Mucosa of rectum (tissue), 2 donors: Measurements from ENCODE around the gene MXD4.

ENCODE experiments used
- H3K27ac ChIP-seq, 2 donors: one replicate each; pipeline ENCODE4 v1.7.0; 2013; ENCODE audit warnings: inconsistent platforms in 2 of 2, low read depth in 2 of 2, low read length in 2 of 2
- H3K27me3 ChIP-seq, 2 donors: one replicate each; pipeline ENCODE4 v1.7.0; 2013; ENCODE audit warnings: low read length in 2 of 2; ENCODE audit not compliant: control insufficient read depth in 2 of 2, insufficient read depth in 2 of 2
- H3K36me3 ChIP-seq, 2 donors: one replicate each; pipeline ENCODE4 v1.7.0; 2013; ENCODE audit warnings: low read length in 2 of 2; ENCODE audit not compliant: control insufficient read depth in 2 of 2, insufficient read depth in 2 of 2
- H3K4me1 ChIP-seq, 2 donors: one replicate each; pipeline ENCODE4 v1.7.0; 2013; ENCODE audit warnings: low read length in 2 of 2, mild to moderate bottlenecking in 1 of 2; ENCODE audit not compliant: control insufficient read depth in 2 of 2, insufficient read depth in 2 of 2
- H3K4me3 ChIP-seq, 2 donors: one replicate each; pipeline ENCODE4 v1.7.0; 2013; ENCODE audit warnings: low read length in 2 of 2
- H3K9ac ChIP-seq, 2 donors: one replicate each; pipeline ENCODE4 v1.7.0; 2013; ENCODE audit warnings: low read length in 2 of 2, low read depth in 1 of 2, mild to moderate bottlenecking in 1 of 2
- H3K9me3 ChIP-seq, 2 donors: one replicate each; pipeline ENCODE4 v1.7.0; 2013; ENCODE audit warnings: low read length in 2 of 2; ENCODE audit not compliant: control insufficient read depth in 2 of 2
- donor health status: healthy.
- donor health status: Normal muscosa, but diverticular disease.

The MXD4 gene

DNA sequence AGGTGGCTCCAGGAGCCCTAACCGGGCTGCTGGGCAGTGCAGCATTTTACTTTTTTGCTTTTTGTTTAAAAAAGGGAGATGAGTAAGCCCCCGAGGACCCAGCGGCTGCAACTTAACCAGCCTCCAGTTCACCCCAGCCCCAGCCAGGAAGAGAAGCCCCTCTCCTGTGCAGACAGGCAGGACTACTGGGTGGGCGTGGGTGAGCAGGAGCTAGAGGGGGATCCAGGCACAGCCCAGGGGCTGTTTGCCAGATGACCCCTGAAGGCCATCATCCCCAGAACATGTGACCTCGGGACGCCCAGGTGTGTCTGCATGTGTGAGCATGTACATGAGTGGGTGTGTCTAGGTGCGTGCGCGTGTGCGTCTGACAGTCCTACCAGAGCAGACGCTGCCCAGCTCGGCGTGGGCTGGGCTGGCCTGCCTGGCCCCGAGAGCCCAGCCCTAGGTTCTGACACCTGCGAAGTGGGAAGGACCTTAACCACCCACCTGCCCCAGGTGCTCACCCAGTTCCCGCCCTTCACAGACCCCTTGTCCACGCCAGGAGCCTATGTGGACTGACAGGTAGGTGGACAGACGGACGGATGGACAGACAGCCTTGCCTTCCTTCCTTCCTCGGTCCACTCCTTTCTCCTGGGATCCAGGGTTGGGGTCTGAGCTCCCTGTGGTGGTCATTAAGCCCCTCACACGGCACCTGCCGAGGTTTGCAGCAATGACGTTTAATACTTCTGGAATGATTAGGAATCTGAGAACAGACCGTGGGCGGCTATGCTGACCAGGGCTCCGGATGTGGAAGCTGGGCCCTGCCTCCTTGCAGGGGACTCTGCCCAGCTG, 12.2 kb downstream of the MXD4 start:
- Histone ChIP-seq H3K36me3 (peaks cover 32 to 50% of the 10 kb centered on the region in 2 donors), H3K4me3 (no peak overlapping the region), H3K27me3 (no peaks in the 10 kb centered on the region)

GRCh38 chr4:2248821-2249261, 13.1 kb downstream of the MXD4 start:
- H3K4me3 ChIP-seq = no peak overlapping the region
- H3K4me1 ChIP-seq = peaks cover 7 to 12% of the 10 kb centered on the region in 2 donors
- H3K36me3 ChIP-seq = peaks cover 25 to 41% of the 10 kb centered on the region in 2 donors
- H3K27ac ChIP-seq = no peak overlapping the region
- H3K9ac ChIP-seq = no peak overlapping the region
- H3K9me3 ChIP-seq = no peaks in the 10 kb centered on the region
- H3K27me3 ChIP-seq = no peaks in the 10 kb centered on the region

More for the DNA sequence above, 12.2 kb downstream of the MXD4 start:
- no peak overlapping the region for H3K9ac ChIP-seq
- no peak overlapping the region for H3K27ac ChIP-seq
- H3K9me3 ChIP-seq = no peaks in the 10 kb centered on the region
- H3K4me1 ChIP-seq = peaks cover 0 to 4% of the 10 kb centered on the region in 2 donors

GRCh38 chr4:2248044-2248780, 13.7 kb downstream of the MXD4 start:
- Histone ChIP-seq H3K4me3 (no peak overlapping the region), H3K9ac (no peak overlapping the region), H3K27ac (no peak overlapping the region), H3K36me3 (peaks cover 20 to 35% of the 10 kb centered on the region in 2 donors), H3K9me3 (no peaks in the 10 kb centered on the region), H3K4me1 (peaks cover 9 to 14% of the 10 kb centered on the region in 2 donors), H3K27me3 (no peaks in the 10 kb centered on the region)

DNA sequence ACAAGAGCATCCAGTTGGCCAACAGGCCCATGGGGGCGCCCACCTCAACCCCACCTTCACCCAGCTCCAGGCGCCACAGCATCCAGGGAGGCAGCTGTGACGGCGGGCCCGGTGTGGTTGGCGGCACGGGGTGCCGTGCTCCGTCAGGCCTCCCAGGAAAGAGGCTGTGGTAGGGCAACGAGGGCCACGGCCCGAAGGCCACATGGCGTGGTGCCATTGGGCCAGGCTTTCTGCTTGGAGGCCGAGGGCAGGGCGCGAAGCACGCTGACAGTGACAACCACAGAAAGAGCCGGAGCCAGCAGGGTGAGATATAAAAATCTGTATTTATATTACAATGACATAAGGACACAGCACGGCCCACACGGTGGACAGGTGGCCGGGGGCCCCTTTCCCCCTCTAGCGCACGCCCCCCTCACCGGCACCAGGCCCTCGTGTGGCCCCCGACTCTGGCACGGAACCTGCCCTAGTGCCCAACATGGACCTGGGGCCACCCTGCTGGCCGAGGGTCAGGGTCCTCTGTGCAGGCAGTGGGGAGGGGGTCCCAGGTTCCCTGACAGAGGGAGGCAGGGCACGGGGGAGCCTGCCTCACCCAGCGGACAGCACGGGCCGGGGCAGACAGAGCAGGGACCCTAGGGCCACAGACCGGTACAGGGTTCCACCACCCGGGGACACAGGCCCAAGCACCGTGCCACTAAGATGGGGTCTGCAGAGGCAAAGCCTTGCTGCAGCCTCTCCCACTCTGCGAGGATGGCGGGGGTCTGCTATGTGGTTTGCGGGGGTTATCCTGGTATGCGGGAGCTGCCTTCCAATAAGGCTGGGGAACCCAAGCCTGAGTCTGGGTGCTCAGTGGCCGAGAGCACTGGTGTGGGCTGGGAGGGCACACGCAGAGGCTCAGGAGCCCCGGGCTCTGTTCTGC, 14.5 kb downstream of the MXD4 start:
- Histone ChIP-seq H3K9ac (no peak overlapping the region), H3K9me3 (no peaks in the 10 kb centered on the region), H3K4me3 (no peak overlapping the region), H3K27ac (no peak overlapping the region), H3K27me3 (no peaks in the 10 kb centered on the region), H3K4me1 (peaks cover 9 to 14% of the 10 kb centered on the region in 2 donors), H3K36me3 (peaks cover 15 to 31% of the 10 kb centered on the region in 2 donors)

GRCh38 chr4:2246384-2247127, 15.4 kb downstream of the MXD4 start:
- H3K27me3 ChIP-seq = no peaks in the 10 kb centered on the region
- H3K27ac ChIP-seq = no peak overlapping the region
- H3K4me3 ChIP-seq = no peak overlapping the region
- peaks cover 9 to 14% of the 10 kb centered on the region in 2 donors for H3K4me1 ChIP-seq
- no peak overlapping the region for H3K9ac ChIP-seq
- H3K9me3 ChIP-seq = no peaks in the 10 kb centered on the region
- H3K36me3 ChIP-seq = peaks cover 15 to 27% of the 10 kb centered on the region in 2 donors

DNA sequence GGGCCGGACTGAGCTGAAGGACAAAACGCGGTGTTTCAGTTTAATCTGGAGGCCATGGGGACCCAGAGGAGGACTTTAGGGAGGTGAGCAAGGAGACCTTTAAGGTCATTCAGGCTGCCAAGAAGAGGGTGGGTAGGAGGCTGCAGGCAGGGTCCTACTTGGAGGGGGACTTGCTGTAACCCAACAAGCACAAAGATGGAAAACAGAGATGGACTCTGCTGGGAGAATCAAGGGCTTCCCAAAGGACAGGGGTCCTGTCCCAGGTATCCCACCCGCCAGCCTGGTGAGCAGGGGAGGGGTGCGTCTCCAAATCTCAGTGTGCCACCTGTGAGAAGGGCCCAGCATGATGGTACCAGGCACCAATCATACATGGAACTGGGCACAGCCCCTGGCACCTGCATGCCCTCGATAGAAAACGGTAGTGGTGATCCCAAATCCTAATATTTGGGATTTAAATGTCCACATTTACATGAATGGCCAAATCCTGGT, 16.1 kb downstream of the MXD4 start:
- no peak overlapping the region for H3K9ac ChIP-seq
- peaks cover 14 to 21% of the 10 kb centered on the region in 2 donors for H3K36me3 ChIP-seq
- no peaks in the 10 kb centered on the region for H3K27me3 ChIP-seq
- no peak overlapping the region for H3K27ac ChIP-seq
- no peaks in the 10 kb centered on the region for H3K9me3 ChIP-seq
- peaks cover 12 to 19% of the 10 kb centered on the region in 2 donors for H3K4me1 ChIP-seq
- no peak overlapping the region for H3K4me3 ChIP-seq

- no peak overlapping the region for H3K9ac ChIP-seq
- H3K27ac ChIP-seq = no peak overlapping the region
- no peaks in the 10 kb centered on the region for H3K9me3 ChIP-seq
- H3K4me1 ChIP-seq = peaks cover 17 to 25% of the 10 kb centered on the region in 2 donors
- no peaks in the 10 kb centered on the region for H3K27me3 ChIP-seq
- H3K36me3 ChIP-seq = peaks cover 10 to 15% of the 10 kb centered on the region in 2 donors
- H3K4me3 ChIP-seq = no peak overlapping the region
Measured at GRCh38 chr4:2245057-2245786, 16.7 kb downstream of the MXD4 start.

DNA sequence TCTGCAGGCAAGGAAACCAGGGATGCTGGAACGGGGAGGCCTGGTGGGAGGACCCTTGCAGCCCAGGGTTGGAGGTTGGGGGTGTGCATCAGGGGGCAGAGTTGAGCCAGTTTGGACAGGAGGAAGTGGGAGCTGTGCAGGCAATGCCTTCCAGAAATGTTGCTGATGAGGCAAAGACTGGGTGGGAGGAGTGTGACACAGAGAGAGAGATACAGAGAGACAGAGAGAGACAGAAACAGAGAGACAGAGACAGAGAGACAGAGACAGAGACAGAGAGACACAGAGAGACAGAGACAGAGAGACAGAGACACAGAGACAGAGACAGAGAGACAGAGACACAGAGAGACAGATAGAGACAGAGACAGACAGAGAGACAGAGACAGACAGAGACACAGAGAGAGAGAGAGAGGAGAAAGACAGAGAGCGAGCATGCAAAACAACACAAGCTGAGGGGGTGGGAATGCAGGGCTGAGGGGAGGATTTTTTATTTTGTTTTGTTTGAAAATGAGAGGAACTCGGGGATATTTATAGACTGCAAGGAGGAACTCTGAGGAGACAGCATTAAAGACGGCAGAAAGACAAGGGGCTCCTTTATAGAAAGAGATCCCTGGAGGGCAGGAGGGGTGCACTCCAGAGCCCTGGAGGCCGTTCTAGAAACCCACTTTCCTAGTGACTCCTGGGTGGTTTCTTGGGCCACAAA, 18.1 kb downstream of the MXD4 start:
- Histone ChIP-seq H3K9ac (no peak overlapping the region), H3K27me3 (no peaks in the 10 kb centered on the region), H3K4me3 (no peak overlapping the region), H3K36me3 (peaks cover 0 to 1% of the 10 kb centered on the region in 2 donors), H3K27ac (no peak overlapping the region), H3K9me3 (no peaks in the 10 kb centered on the region), H3K4me1 (peaks cover 22 to 33% of the 10 kb centered on the region in 2 donors)
